Subcutaneous adipose tissue (tissue), 4 donors: ENCODE results near the gene METTL26. TPM values are rescaled to one million over a fixed set of nuclear protein-coding genes. Genes with fewer than 3 reads are reported as not detected.

Experiments used
- total RNA-seq, 4 donors: library from RNA; depleted of rRNA; stranded (reverse); fragments of >200 nt; gene quantifications; one replicate each; pipeline ENCODE4 v1.1.0, GENCODE V29; 2016
- TF ChIP-seq, protein P1 (sequence below): fragments of 450-650 bp; IDR thresholded peaks from one replicate; pipeline ENCODE4 v1.5.1; 2016; ENCODE audit warnings: low read depth, mild to moderate bottlenecking, control low read depth, antibody characterized with exemption, moderate library complexity

METTL26 gene
- total RNA-seq, 4 donors from 2014 or later, result 72.2 to 199 (median 117) TPM

DNA sequence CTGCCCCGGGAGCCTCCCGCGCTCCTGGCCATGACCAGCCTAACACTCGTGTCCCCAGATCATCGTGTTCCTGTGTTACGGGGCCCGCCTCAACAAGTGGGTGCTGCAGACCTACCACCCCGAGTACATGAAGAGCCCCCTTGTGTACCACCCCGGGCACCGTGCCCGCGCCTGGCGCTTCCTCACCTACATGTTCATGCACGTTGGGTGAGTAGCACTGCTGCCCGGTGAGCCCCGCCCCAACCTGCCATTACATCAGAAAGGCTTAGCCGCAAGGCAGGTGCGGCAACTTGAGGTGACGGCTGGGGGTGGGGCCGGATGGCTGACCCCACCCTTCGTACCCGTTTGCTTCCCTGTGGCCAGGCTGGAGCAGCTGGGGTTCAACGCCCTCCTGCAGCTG lies 40.8 kb upstream of the METTL26 start:
- TF ChIP-seq, protein P1, sequence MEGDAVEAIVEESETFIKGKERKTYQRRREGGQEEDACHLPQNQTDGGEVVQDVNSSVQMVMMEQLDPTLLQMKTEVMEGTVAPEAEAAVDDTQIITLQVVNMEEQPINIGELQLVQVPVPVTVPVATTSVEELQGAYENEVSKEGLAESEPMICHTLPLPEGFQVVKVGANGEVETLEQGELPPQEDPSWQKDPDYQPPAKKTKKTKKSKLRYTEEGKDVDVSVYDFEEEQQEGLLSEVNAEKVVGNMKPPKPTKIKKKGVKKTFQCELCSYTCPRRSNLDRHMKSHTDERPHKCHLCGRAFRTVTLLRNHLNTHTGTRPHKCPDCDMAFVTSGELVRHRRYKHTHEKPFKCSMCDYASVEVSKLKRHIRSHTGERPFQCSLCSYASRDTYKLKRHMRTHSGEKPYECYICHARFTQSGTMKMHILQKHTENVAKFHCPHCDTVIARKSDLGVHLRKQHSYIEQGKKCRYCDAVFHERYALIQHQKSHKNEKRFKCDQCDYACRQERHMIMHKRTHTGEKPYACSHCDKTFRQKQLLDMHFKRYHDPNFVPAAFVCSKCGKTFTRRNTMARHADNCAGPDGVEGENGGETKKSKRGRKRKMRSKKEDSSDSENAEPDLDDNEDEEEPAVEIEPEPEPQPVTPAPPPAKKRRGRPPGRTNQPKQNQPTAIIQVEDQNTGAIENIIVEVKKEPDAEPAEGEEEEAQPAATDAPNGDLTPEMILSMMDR, result no peak

DNA sequence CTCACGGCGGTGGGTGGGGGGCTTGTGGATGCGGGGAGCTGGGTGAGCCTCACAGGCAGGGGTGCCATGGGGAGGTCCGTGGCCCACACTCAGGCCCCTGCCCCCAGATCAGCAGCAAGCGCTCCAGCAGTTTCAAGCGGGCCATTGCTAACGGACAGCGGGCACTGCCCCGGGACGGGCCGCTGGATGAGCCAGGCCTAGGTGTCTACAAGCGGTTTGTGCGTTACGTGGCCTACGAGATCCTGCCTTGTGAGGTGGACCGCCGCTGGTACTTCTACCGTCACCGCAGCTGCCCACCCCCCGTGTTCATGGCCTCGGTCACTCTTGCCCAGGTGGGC lies 40.4 kb upstream of the METTL26 start:
- TF ChIP-seq, protein P1, result no peak

DNA sequence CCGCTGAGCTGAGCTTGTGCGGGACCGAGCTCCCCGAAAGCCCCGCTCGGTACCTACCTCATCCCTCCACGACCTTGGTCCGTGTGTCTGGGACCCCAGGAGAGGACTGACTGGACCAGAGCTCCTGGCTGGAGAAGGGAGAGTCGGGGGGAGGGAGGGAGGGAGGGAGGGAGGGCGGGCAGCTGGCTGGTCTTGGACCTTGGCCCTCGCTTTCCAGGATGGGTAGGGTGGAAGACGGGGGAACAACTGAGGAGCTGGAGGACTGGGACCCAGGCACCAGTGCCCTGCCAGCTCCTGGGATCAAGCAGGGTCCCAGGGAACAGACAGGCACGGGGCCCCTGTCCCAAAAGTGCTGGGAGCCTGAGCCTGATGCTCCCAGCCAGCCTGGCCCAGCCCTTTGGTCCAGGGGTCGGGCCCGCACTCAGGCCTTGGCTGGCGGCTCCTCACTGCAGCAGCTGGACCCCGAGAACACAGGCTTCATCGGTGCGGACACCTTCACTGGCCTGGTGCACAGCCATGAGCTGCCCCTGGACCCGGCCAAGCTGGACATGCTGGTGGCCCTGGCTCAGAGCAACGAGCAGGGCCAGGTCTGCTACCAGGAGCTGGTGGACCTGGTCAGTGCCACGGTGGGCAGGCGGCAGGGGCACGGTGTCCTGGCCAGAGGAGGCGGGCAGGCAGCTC lies 39.9 kb upstream of the METTL26 start:
- TF ChIP-seq, protein P1, result no peak

DNA sequence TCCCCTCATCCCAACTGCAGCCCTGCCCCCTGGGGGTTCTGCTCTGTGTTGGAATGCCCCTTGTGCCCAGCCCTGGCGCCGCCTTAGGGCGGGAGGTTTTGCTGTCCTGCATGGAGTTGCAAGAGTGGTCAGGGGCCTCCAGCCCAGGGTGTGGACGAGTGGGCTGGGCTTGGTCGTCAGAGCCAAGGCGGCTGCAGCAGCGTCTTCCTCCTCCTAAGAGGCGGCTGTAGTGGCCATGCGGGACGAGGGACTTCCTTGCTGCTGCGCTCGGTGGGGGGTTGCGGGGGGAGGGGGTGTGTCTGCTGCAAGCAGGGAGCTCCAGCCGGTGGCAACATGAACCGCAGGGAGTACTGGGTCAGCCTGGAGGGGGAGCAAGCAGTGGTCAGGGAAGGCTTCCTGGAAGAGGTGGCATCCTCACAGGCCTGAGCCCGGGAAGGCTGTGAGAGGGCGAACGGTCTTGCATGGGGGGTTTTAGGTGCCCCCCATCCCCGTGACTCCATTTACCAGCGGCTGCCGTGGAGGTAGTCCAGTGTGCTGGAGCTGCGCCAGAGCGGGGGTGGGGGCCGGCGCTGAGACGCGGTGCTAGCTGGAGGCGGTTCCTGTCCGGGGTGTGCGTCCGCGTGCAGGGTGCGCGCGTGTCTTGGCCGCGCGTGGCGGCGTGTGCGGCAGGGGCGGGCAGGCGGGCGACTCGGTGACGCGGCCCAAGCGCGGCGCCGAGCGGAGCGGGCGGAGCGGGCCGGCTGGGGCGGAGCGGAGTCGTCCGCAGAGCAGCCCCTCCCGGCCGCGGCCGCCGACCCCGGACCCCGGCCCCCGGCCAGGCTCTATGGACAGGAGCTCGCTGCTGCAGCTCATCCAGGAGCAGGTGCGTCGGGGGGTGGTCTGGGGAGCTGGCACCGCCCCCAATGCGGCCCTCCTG lies 39.1 kb upstream of the METTL26 start, which contains the start of gene RHBDL1:
Gene RHBDL1 (plus strand): TSS at position 704 of the 916 bp plus-strand sequence. CDS start 120 bp downstream, at position 824.
- TF ChIP-seq, protein P1, result no peak

DNA sequence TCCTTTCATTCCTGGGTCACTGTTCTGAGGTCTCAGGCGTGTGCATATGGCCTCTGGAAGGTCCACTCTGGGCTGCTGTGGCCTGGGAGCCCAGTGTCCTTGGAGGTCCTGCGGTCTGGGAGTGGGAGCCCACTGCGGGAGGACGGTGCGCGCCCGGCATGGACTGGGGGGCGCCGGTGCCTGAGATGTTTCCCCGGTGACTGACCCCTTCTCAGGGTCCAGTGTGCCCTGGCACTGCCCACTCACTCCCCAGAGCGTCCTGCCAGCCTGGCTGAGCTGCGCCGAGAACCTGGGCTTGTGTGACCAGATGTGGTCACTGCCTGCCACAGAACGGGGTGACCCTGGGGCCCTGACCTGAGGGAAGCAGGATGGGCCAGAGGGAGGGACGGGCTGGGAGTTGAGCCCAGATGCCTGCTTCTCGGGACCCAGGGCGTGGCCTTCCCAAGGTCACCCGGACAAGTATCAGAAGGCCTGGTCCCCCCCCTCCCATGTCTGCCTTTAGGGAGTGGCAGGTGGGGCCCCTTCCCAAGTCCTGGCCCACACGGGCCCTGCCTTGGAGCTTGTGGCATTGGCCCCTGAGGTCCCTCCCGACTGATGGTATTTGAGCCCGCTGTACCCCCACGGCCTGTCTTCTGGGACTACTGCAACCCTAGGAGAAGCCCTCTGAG lies 38.2 kb upstream of the METTL26 start:
- TF ChIP-seq, protein P1, result no peak

DNA sequence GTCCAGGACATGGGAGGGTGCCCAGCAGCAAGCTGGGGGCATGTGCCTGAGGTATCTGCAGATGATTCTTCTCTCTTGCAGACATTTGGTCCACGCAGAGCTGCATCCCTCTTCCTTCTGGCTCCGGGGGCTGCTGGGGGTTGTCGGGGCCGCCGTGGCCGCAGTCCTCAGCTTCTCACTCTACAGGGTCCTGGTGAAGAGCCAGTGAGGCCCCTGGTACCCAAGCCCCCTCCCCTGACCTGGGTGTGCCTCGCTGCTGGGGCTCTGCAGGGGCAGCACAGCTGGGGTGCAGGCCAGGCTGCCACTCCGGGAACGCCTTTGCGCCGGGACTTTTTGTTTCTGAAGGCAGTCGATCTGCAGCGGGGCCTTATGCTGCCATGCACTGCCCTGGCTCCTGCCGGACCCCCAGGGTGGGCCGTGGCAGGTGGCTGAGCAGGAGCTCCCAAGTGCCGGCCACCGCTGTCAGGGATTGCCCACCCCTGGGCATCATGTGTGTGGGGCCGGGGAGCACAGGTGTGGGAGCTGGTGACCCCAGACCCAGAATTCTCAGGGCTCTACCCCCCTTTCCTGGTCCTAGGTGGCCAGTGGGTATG lies 37.4 kb upstream of the METTL26 start:
- TF ChIP-seq, protein P1, result no peak
